BLaER1 treated with 17β-estradiol and CSF1 and Interleukin-3, amounts not matched to agents 10 nM and 100 nM (cell line): ENCODE data around the gene ZNF107.

Experiments
- H3K27ac ChIP-seq, 11 experiments: shearing (Covaris generic); formaldehyde crosslinking; 2 replicates each; pipeline ENCODE4 v1.8.1; 2022
- H3K27me3 ChIP-seq, 11 experiments: shearing (Covaris generic); formaldehyde crosslinking; 2 replicates each; pipeline ENCODE4 v1.8.1; 2022
- H3K36me3 ChIP-seq, 11 experiments: shearing (Covaris generic); formaldehyde crosslinking; 2 replicates each; pipeline ENCODE4 v1.8.1; 2022
- H3K4me1 ChIP-seq, 10 experiments: shearing (Covaris generic); formaldehyde crosslinking; 2 replicates each; pipeline ENCODE4 v1.8.1; 2022
- H3K4me2 ChIP-seq, 11 experiments: shearing (Covaris generic); formaldehyde crosslinking; 2 replicates each; pipeline ENCODE4 v1.8.1; 2022
- H3K4me3 ChIP-seq, 10 experiments: shearing (Covaris generic); formaldehyde crosslinking; 2 replicates each; pipeline ENCODE4 v1.8.1; 2022
- H3K9ac ChIP-seq, 11 experiments: shearing (Covaris generic); formaldehyde crosslinking; 2 replicates each; pipeline ENCODE4 v1.8.1; 2022
- H3K9me3 ChIP-seq, 11 experiments: shearing (Covaris generic); formaldehyde crosslinking; replicated peaks in 1 of 11; 2 replicates each; pipeline ENCODE4 v1.8.1; 2022
- H4K20me1 ChIP-seq, 11 experiments: shearing (Covaris generic); formaldehyde crosslinking; 2 replicates each; pipeline ENCODE4 v1.8.1; 2022
- Cebpa-rat ChIP-seq, 11 experiments: shearing (Covaris generic); IDR thresholded peaks; 2 replicates each; pipeline ENCODE4 v1.8.1; 2022

Gene ZNF107

DNA sequence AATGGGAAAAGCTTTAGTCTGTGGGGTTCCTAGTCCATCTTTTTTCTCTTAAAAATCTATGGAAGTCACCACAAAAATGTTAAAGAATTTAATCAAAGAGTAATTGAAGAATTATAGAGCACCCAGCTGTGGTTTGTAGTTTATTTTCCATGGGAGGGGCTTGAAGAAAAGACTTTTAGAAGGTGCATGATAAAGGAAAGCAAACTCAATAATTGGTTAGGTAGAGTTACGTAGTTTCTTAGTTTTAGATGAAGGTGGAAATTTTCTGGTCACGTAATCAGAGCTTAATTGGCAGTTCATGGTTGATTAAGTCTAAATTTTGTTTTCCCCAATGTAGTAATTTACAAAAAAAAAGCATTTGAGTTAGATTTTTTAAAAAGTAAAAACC, 724 bp downstream of the ZNF107 start:
- Histone ChIP-seq H4K20me1 (peaks cover 0 to 11% (median 0%) of the 10 kb centered on the region in 11 experiments; a peak in 4 of 22 replicates), H3K36me3 (peaks cover 30 to 46% (median 42%) of the 10 kb centered on the region in 11 experiments), H3K4me3 (peak overlapping the region; percentile 65 to 100 (median 86)), H3K27me3 (no peaks in the 10 kb centered on the region), H3K9ac (peak overlapping the region; percentile 86 to 100 (median 95)), H3K9me3 (peaks cover 34 to 48% (median 46%) of the 10 kb centered on the region in 11 experiments), H3K4me1 (peaks cover 6 to 19% (median 13%) of the 10 kb centered on the region in 10 experiments; a peak in 19 of 20 replicates), H3K4me2 (peak overlapping the region; percentile 76 to 91 (median 85)), H3K27ac (peak overlapping the region; percentile 77 to 99 (median 95))
- TF ChIP-seq Cebpa-rat (IDR thresholded peaks at IDR 0.05): no peak

DNA sequence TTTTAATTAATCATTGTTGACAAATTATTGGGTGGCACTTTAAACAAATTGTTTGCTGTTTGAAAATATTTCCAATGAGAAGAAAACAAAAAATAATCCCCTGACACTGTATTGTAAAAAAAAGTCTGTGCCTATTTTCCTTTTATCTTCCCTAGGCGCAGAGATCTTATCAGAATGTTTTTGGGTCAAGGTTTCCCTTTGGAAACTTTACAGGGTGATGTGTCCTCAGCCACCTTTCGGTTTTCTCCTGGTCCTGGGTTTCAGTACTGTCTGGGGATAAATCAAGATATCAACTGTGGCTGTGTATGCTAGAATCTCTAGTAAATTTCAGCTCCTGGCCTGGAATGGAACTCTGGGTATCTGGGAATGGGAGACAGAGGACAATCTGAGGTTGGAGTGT, 1.4 kb downstream of the ZNF107 start:
- Histone ChIP-seq H3K4me2 (peak overlapping the region; percentile 76 to 91 (median 85)), H3K4me3 (peak overlapping the region; percentile 65 to 100 (median 86)), H4K20me1 (peaks cover 0 to 14% (median 0%) of the 10 kb centered on the region in 11 experiments; a peak in 4 of 22 replicates), H3K36me3 (peaks cover 37 to 52% (median 48%) of the 10 kb centered on the region in 11 experiments), H3K27me3 (no peaks in the 10 kb centered on the region), H3K27ac (peak overlapping the region in 2 of 11 experiments; percentile 93 to 95; a peak in 5 of 22 replicates), H3K4me1 (peaks cover 6 to 19% (median 13%) of the 10 kb centered on the region in 10 experiments; a peak in 19 of 20 replicates), H3K9ac (peak overlapping the region; percentile 86 to 100 (median 95); a peak in 17 of 22 replicates), H3K9me3 (peaks cover 40 to 53% (median 52%) of the 10 kb centered on the region in 11 experiments)
- TF ChIP-seq Cebpa-rat (IDR thresholded peaks at IDR 0.05): no peak

DNA sequence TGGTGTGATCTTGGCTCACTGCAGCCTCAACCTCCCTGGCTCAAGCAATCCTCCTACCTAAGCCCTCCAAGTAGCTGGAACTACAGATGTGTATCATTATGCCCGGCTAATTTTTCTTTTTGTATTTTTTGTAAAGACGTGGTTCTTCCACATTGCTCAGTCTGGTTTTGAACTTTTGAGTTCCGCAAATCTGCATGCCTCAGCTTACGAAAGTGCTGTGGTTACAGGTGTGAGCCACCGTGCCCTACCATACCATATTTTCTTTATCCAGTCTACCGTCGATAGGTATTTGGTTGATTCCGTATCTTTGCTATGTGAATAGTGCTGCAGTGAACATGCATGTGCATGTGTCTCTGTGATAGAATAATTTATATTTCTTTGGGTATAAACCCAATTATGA, 6.5 kb downstream of the ZNF107 start:
- no peaks in the 10 kb centered on the region for H3K27me3 ChIP-seq
- H3K9ac ChIP-seq: no peak overlapping the region
- peaks cover 84 to 100% (median 97%) of the 10 kb centered on the region in 11 experiments for H3K36me3 ChIP-seq
- TF ChIP-seq Cebpa-rat (IDR thresholded peaks at IDR 0.05): no peak
- H3K27ac ChIP-seq: no peak overlapping the region
- peaks cover 3 to 9% (median 5%) of the 10 kb centered on the region in 10 experiments; a peak in 17 of 20 replicates for H3K4me1 ChIP-seq
- H4K20me1 ChIP-seq: peaks cover 0 to 49% (median 0%) of the 10 kb centered on the region in 11 experiments; a peak in 5 of 22 replicates
- H3K9me3 ChIP-seq: peaks cover 91 to 100% (median 99%) of the 10 kb centered on the region in 11 experiments
- peak overlapping the region in 6 of 10 experiments; percentile 3 to 41 (median 22); a peak in 5 of 20 replicates for H3K4me3 ChIP-seq
- H3K4me2 ChIP-seq: no peak overlapping the region

DNA sequence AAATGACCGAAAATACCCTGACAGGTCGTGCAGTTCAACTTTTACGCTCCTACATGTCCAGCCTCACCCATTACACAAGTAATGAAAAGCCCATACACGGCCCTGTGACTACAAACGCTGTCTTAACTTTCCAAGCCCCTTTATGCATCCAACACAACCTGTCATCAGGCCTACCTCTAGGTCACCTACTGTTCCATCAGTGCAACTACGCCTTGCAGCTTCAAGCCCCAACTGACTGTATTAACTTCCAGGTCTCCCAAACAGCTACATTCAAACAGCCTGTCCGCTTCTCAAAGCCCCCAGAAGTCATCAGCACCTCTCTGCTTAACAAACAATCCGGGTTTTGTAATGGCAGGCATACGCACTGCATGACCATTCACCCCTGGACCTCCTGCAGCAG, 19.2 kb downstream of the ZNF107 start:
- Histone ChIP-seq H3K27me3 (no peaks in the 10 kb centered on the region; a peak in 1 of 22 replicates), H3K9ac (no peak overlapping the region), H3K27ac (no peak overlapping the region), H3K4me1 (peaks cover 9 to 19% (median 12%) of the 10 kb centered on the region in 10 experiments; a peak in 17 of 20 replicates), H3K36me3 (peaks cover 100% of the 10 kb centered on the region in 11 experiments), H3K4me3 (peak overlapping the region in 2 of 10 experiments; percentile 21 to 28; a peak in 1 of 20 replicates), H3K9me3 (peaks cover 99 to 100% (median 100%) of the 10 kb centered on the region in 11 experiments), H3K4me2 (no peak overlapping the region), H4K20me1 (peaks cover 0 to 23% (median 0%) of the 10 kb centered on the region in 11 experiments; a peak in 3 of 22 replicates)
- TF ChIP-seq Cebpa-rat (IDR thresholded peaks at IDR 0.05): no peak

DNA sequence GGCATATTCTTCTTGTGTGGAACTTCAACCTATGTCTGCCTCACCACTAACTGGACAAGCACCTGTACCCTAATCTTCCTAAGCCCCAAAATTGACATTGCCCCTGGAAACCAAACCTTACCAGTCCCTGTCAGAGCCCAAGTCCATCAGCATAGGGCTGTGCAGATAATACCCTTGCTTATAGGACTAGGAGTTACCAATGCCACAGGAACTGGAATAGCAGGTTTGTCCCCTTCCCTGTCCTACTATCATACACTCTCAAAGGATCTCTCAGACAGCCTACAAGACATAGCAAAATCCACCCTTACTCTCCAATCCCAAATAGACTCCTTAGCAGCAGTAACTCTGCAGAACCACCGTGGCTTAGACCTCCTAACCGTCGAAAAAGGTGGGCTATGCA, 19.8 kb downstream of the ZNF107 start:
- Histone ChIP-seq H3K36me3 (peaks cover 100% of the 10 kb centered on the region in 11 experiments), H3K27ac (peak overlapping the region in 5 of 11 experiments; percentile 22 to 59 (median 55); a peak in 8 of 22 replicates), H4K20me1 (peaks cover 0 to 22% (median 0%) of the 10 kb centered on the region in 11 experiments; a peak in 3 of 22 replicates), H3K27me3 (no peaks in the 10 kb centered on the region; a peak in 1 of 22 replicates), H3K4me1 (peaks cover 9 to 19% (median 12%) of the 10 kb centered on the region in 10 experiments; a peak in 17 of 20 replicates), H3K4me2 (peak overlapping the region in 7 of 11 experiments; percentile 5 to 46 (median 20); a peak in 6 of 22 replicates), H3K9me3 (peaks cover 99 to 100% (median 100%) of the 10 kb centered on the region in 11 experiments), H3K4me3 (peak overlapping the region in 4 of 10 experiments; percentile 10 to 28 (median 22); a peak in 3 of 20 replicates), H3K9ac (no peak overlapping the region)
- TF ChIP-seq Cebpa-rat (IDR thresholded peaks at IDR 0.05): no peak

DNA sequence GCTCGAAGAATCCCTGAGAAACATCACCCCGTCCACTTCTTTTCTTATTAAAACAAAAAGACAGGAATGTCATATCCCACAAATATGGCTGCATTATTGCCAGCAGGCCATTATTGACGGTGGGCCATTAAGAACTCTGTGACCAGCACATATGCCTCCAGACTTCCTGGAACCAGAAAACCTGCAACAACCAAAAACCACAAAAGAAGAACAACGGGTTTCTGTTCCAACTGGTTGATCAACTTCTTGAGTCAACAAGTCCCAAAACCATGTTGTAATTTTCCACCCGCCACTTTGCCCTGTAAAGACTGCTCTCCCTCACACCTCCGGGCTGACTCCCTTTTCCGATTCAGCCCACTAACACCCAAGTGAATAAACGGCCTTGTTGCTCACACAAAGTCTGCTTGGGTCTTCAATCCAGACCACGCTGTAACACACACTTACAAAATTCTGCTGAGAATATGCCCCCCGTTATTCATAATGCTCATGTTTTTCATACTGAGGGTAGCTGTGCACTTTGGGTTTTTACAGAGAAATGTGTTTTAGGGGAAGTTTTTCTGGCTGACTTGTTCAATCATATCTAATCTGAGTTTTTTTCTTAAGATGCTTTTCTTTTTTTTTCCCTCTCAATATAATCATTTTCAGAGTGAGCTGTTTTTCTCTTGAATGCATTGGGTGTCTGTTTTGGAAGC, 20.7 kb downstream of the ZNF107 start:
- Histone ChIP-seq H3K4me1 (peaks cover 9 to 19% (median 12%) of the 10 kb centered on the region in 10 experiments; a peak in 17 of 20 replicates), H3K27me3 (no peaks in the 10 kb centered on the region), H3K9me3 (peaks cover 98 to 100% (median 100%) of the 10 kb centered on the region in 11 experiments), H3K4me3 (peak overlapping the region in 3 of 10 experiments; percentile 18 to 28 (median 25); a peak in 4 of 20 replicates), H3K9ac (no peak overlapping the region), H3K4me2 (peak overlapping the region in 7 of 11 experiments; percentile 5 to 46 (median 20); a peak in 9 of 22 replicates), H3K27ac (peak overlapping the region in 5 of 11 experiments; percentile 22 to 59 (median 55); a peak in 10 of 22 replicates), H4K20me1 (peaks cover 0 to 22% (median 0%) of the 10 kb centered on the region in 11 experiments; a peak in 3 of 22 replicates), H3K36me3 (peaks cover 100% of the 10 kb centered on the region in 11 experiments)
- no peak for TF ChIP-seq Cebpa-rat (IDR thresholded peaks at IDR 0.05)

DNA sequence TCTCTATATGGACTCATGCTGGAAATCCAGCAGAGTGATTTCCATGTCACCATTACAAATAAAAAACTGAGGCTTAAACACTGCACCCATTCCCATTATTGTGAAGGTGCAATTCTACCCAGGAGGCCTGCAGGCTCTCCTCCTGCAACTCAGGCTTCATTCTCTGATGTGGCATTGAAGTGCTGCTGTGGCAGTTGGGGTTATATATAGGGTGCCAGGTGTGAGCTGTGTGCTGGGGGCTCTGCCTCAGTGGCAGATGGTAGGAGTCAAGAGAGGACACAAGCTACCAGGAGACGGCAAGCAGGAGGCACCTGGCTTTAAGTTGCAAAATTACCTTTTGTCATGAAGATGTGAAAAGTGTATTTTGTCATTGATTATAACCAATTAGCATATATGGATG, 21.3 kb downstream of the ZNF107 start:
- H3K9ac ChIP-seq: no peak overlapping the region
- no peak overlapping the region for H3K4me2 ChIP-seq
- H3K4me1 ChIP-seq: peaks cover 9 to 19% (median 12%) of the 10 kb centered on the region in 10 experiments; a peak in 17 of 20 replicates
- H3K27me3 ChIP-seq: no peaks in the 10 kb centered on the region
- H3K27ac ChIP-seq: peak overlapping the region in 1 of 11 experiments; percentile 59; a peak in 2 of 22 replicates
- peaks cover 98 to 100% (median 100%) of the 10 kb centered on the region in 11 experiments for H3K9me3 ChIP-seq
- peaks cover 100% of the 10 kb centered on the region in 11 experiments for H3K36me3 ChIP-seq
- H3K4me3 ChIP-seq: 0 out of 20 replicates have a peak overlapping the region, but pooled peaks of 2 of the 10 experiments have one; percentile 16 to 18
- H4K20me1 ChIP-seq: peaks cover 0 to 22% (median 0%) of the 10 kb centered on the region in 11 experiments; a peak in 3 of 22 replicates
- TF ChIP-seq Cebpa-rat (IDR thresholded peaks at IDR 0.05): no peak

DNA sequence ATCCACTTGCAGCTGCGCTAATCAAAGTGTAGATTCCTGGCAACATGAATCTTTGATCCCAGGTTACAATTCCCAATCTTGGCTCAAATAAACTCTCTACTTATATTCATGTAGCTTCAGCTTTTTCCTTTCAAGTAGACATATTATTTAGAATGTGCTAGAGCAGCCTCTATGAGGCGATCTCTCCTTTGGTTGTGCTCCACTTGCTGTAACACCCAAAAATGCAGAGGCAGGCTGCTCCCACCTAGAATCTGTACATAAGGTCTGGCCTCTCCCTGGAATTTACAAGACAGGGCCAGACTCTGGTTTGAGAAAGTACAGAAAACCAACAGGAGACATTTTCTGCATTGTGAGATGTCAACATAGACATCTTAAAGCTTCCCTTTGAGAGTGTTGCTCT, 23.1 kb downstream of the ZNF107 start:
- Histone ChIP-seq H3K27me3 (no peaks in the 10 kb centered on the region), H3K9me3 (peaks cover 95 to 99% (median 98%) of the 10 kb centered on the region in 11 experiments), H3K27ac (no peak overlapping the region), H3K36me3 (peaks cover 97 to 100% (median 99%) of the 10 kb centered on the region in 11 experiments), H3K4me3 (no peak overlapping the region), H4K20me1 (peaks cover 0 to 17% (median 0%) of the 10 kb centered on the region in 11 experiments; a peak in 3 of 22 replicates), H3K4me2 (no peak overlapping the region), H3K4me1 (peaks cover 9 to 19% (median 12%) of the 10 kb centered on the region in 10 experiments; a peak in 17 of 20 replicates), H3K9ac (no peak overlapping the region)
- no peak for TF ChIP-seq Cebpa-rat (IDR thresholded peaks at IDR 0.05)
